ENCODE measurements around the gene PROC. TPM values are rescaled to one million over a fixed set of nuclear protein-coding genes. Genes with fewer than 3 reads are reported as not detected.

Gene PROC
- total RNA-seq, 1 donor from 2014 or later = not detected

DNA sequence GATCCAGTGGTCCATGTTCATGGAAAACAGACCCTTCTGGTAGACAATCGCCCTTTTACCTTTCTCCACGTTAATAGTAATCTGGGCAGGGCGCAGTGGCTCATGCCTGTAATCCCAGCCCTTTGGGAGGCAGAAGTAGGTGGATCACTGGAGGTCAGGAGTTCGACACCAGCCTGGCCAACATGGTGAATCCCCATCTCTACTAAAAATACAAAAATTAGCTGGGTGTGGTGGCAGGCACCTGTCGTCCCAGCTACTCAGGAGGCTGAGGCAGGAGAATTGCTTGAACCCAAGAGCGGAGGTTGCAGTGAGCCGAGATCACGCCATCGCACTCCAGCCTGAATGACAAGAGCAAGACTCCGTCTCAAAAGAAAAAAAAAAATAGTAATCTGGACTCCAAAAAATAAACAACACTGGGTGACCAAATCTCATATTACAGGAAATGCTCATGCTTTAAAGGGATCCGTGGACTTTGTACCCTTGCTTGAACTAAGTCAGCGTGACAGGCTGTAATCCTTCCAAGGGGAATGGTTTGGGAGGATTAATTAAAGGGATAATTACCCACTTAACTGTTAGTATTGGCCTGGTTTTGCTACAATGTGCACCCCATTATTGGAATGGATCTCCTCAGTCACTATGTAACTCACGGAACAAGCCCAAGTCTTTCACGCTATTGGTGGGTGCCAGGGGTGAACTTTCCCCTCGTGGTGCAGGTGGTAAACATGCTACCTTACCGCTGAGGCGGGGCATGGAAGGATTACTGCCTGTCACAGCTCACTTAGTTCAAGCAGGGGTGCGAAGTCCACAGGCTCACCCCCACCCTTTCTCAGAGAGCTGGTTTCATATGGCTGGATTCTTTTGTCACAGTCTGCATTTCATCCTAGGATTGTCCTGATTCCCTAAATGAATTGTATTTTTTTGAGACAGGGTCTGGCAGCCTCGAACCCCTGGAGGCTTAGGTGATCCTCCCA lies 36.7 kb downstream of the PROC start:
- Mint-ChIP-seq H3K9me3 (no peaks in the 10 kb centered on the region), H3K4me3 (no peak overlapping the region), H3K36me3 (ENCODE audit: low read depth) (no peaks in the 10 kb centered on the region), H3K27ac (ENCODE audit: unreplicated experiment) (no peak overlapping the region), H3K4me1 (peaks cover 9% of the 10 kb centered on the region), H3K27me3 (ENCODE audit: low read depth) (no peaks in the 10 kb centered on the region)
- DNase-seq (ENCODE audit: low read depth, low spot score) = no peak
- TF ChIP-seq, protein P1, sequence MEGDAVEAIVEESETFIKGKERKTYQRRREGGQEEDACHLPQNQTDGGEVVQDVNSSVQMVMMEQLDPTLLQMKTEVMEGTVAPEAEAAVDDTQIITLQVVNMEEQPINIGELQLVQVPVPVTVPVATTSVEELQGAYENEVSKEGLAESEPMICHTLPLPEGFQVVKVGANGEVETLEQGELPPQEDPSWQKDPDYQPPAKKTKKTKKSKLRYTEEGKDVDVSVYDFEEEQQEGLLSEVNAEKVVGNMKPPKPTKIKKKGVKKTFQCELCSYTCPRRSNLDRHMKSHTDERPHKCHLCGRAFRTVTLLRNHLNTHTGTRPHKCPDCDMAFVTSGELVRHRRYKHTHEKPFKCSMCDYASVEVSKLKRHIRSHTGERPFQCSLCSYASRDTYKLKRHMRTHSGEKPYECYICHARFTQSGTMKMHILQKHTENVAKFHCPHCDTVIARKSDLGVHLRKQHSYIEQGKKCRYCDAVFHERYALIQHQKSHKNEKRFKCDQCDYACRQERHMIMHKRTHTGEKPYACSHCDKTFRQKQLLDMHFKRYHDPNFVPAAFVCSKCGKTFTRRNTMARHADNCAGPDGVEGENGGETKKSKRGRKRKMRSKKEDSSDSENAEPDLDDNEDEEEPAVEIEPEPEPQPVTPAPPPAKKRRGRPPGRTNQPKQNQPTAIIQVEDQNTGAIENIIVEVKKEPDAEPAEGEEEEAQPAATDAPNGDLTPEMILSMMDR (conservative IDR thresholded peaks at IDR 0.05) = no peak

DNA sequence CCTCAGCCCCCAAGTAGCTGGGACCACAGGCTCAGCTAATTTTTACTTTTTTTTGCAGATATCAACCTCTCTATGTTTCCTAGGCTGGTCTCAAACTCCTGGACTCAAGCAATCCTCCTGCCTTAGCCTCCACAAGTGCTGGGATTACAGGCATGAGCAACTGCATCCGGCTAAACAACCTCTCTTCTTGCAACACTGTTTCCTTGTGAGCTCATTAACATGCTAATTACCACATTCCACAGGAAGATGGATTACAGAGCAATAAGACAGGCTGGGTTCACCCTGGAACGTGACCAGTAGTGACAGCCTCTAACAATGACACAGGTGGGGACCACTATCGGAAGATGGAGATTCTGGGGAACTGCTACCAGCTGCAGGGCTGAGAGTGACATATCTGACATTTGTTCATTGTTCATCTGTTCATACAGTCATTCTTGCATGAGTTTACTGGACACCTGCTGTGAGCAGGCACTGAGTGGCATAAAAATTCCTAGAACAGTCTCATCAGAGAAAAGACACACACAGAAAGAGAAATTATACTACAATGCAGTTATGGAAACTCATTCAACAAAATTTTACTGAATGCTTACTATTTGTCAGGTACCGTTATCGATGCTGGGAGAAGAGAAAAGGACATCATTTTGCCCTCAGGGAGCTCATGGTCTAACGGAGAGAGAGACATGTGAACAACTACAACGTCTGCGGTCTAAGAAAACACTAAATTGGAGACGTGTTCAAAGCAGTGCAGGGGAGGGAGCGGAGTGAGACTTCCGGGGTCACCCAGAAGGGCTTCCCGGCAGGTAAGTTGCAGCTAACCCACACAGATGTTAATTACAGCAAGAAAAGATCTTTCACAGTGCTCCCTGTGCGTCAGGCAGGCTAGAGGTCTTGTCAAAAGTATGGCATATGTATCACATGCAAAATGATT lies 37.6 kb downstream of the PROC start:
- DNase-seq (ENCODE audit: low read depth, low spot score) = no peak
- Mint-ChIP-seq H3K27ac (ENCODE audit: unreplicated experiment) (no peak overlapping the region), H3K27me3 (ENCODE audit: low read depth) (no peaks in the 10 kb centered on the region), H3K4me1 (peaks cover 9% of the 10 kb centered on the region), H3K9me3 (no peaks in the 10 kb centered on the region), H3K36me3 (ENCODE audit: low read depth) (no peaks in the 10 kb centered on the region), H3K4me3 (no peak overlapping the region)
- TF ChIP-seq, protein P1 (conservative IDR thresholded peaks at IDR 0.05) = no peak

DNA sequence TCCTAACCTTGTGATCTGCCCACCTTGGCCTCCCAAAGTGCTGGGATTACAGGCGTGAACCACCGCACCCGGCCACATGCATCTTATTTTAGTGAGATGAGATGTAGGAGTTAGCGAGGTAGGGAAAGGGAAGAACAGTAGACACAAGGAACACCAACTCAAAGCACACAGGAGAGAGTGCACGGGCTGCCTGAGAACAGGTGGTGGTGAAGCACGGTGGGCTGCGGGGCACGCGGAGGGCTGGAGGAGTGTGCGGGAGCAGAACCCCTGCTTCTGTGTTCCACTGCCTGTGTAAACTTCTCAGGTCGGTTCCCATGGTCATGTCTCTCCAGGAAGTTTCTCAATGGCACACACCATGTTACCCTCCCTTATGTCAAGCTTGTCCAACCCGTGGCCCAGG lies 38.7 kb downstream of the PROC start:
- Mint-ChIP-seq H3K36me3 (ENCODE audit: low read depth) (no peaks in the 10 kb centered on the region), H3K4me1 (peaks cover 9% of the 10 kb centered on the region), H3K27me3 (ENCODE audit: low read depth) (no peaks in the 10 kb centered on the region), H3K9me3 (no peaks in the 10 kb centered on the region), H3K4me3 (no peak overlapping the region), H3K27ac (ENCODE audit: unreplicated experiment) (no peak overlapping the region)
- TF ChIP-seq, protein P1 (conservative IDR thresholded peaks at IDR 0.05) = no peak
- no peak for DNase-seq (ENCODE audit: low read depth, low spot score)

DNA sequence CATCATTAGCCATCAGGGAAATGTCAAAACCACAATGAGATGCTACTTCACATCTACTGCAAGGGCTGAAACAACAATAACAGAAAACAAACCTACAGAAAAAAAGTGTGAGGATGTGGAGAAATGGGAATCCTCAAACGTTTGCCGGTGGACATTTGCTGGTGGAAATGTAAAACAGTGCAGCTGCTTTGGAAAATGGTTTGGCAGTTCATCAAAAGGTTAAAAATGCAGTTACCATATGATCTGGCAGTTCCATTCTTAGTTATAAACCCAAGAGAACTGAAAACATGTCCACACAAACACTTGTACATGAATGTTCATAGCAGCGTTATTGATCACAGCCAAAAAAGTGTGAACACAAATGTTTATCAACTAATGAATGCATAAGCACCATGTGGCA lies 44.2 kb downstream of the PROC start:
- no peaks in the 10 kb centered on the region for H3K27me3 Mint-ChIP-seq (ENCODE audit: low read depth)
- no peak overlapping the region for H3K27ac Mint-ChIP-seq (ENCODE audit: unreplicated experiment)
- no peaks in the 10 kb centered on the region for H3K4me1 Mint-ChIP-seq
- no peaks in the 10 kb centered on the region for H3K36me3 Mint-ChIP-seq (ENCODE audit: low read depth)
- no peaks in the 10 kb centered on the region for H3K9me3 Mint-ChIP-seq
- no peak overlapping the region for H3K4me3 Mint-ChIP-seq
- no peak for DNase-seq (ENCODE audit: low read depth, low spot score)
- TF ChIP-seq, protein P1 (conservative IDR thresholded peaks at IDR 0.05) = no peak

DNA sequence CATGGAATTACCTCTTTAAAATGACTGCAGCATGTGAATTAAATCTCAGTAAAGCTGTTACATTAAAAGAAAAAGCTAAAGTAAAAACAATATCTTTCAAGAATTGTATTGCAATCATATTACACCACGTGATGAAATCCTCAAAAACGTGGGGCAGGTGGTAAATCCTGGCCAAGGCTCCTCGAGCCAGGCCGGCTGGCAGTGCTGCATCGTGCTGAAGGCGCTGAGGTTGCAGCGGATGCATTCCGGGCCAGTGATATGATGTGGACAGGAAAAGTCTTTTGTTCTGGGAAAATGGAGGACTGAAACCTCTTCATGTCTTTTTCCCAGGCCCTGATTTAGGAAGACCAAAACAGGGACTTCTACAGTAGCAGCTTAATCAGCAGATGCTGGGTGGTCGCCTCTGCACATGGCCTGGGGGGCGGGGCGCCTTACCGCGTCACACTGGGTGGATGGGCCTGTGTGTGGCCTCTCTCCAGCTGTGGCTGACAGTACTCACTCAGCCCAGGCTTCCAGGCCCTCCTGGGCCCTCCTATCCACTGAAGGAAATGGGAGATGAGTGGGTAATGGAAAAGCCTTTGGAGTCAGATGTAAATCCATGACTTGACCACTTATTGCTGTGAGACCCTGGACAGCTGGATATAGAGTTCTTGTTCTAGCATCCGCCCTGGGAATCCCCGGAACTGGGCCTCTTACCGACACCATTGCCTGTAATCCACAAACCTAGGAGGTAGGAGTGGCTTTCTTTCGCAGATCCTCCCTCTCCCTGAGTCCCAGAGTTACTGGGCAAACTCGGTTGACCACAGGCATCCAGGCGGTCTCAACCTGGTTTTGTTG lies 45.1 kb downstream of the PROC start:
- Mint-ChIP-seq H3K36me3 (ENCODE audit: low read depth) (peaks cover 3% of the 10 kb centered on the region), H3K27me3 (ENCODE audit: low read depth) (no peaks in the 10 kb centered on the region), H3K27ac (ENCODE audit: unreplicated experiment) (no peak overlapping the region), H3K4me1 (no peaks in the 10 kb centered on the region), H3K4me3 (no peak overlapping the region), H3K9me3 (no peaks in the 10 kb centered on the region)
- TF ChIP-seq, protein P1 (conservative IDR thresholded peaks at IDR 0.05) = no peak
- DNase-seq (ENCODE audit: low read depth, low spot score) = no peak
